Neural cell (in vitro differentiated cells): ENCODE measurements around the gene RPS6KC1. TPM values are rescaled to one million over a fixed set of nuclear protein-coding genes. Genes with fewer than 3 reads are reported as not detected.
"Not testable (repeated sequence)": the region's sequence is repeated elsewhere in the genome, so short reads cannot be mapped to it uniquely, and the experiment has no call there.

Experiments used
- H2AFZ ChIP-seq: fragments of 200-600, 300-800 bp; sonication (generic), shearing (Covaris generic); 2 replicates; pipeline ENCODE4 v1.6.0; 2014; ENCODE audit warnings: low read depth, mild to moderate bottlenecking, antibody characterized with exemption, low read length, moderate library complexity
- H3F3A ChIP-seq: fragments of 200-600 bp; shearing (Covaris generic); 2 replicates; pipeline ENCODE4 v1.6.1; 2016; ENCODE audit warnings: mild to moderate bottlenecking, moderate library complexity, mixed read lengths, antibody characterized with exemption, low read length; ENCODE audit not compliant: insufficient read depth, poor library complexity, severe bottlenecking
- H3K27ac ChIP-seq: fragments of 200-600, 300-800 bp; sonication (generic), shearing (Covaris generic); 2 replicates; pipeline ENCODE4 v1.5.1; 2014; ENCODE audit warnings: mild to moderate bottlenecking, low read length, moderate library complexity
- H3K27me3 ChIP-seq: fragments of 300-800, 200-600 bp; sonication (generic), shearing (Covaris generic); 2 replicates; pipeline ENCODE4 v1.6.0; 2014; ENCODE audit warnings: mild to moderate bottlenecking, low read depth, low read length, moderate library complexity; ENCODE audit not compliant: insufficient read depth
- H3K36me3 ChIP-seq: fragments of 300-800, 200-600 bp; sonication (generic), shearing (Covaris generic); 2 replicates; pipeline ENCODE4 v1.5.1; 2014; ENCODE audit warnings: mild to moderate bottlenecking, antibody characterized with exemption, low read length, moderate library complexity; ENCODE audit not compliant: insufficient read depth
- H3K4me2 ChIP-seq: fragments of 300-800, 200-600 bp; sonication (generic), shearing (Covaris generic); 2 replicates; pipeline ENCODE4 v1.6.0; 2014; ENCODE audit warnings: mild to moderate bottlenecking, low read length
- H3K4me3 ChIP-seq: fragments of 300-800, 200-600 bp; sonication (generic), shearing (Covaris generic); 2 replicates; pipeline ENCODE4 v1.5.1; 2014; ENCODE audit warnings: mild to moderate bottlenecking, low read length, moderate library complexity
- H3K79me2 ChIP-seq: fragments of 200-600 bp; shearing (Covaris generic); replicated peaks from 2 replicates; pipeline ENCODE4 v1.6.0; 2014; ENCODE audit warnings: mild to moderate bottlenecking, low read length, moderate library complexity; ENCODE audit not compliant: insufficient read depth
- H3K9ac ChIP-seq: fragments of 300-800, 200-600 bp; sonication (generic), shearing (Covaris generic); 2 replicates; pipeline ENCODE4 v1.6.1; 2016; ENCODE audit warnings: mild to moderate bottlenecking, low read length, mixed read lengths
- H3K9me2 ChIP-seq: fragments of 200-600 bp; shearing (Covaris generic); 2 replicates; pipeline ENCODE4 v1.6.1; 2016; ENCODE audit warnings: mild to moderate bottlenecking, low read length, mixed read lengths; ENCODE audit not compliant: insufficient read depth
- H3K9me3 ChIP-seq: fragments of 200-600, 300-800 bp; sonication (generic), shearing (Covaris generic); 2 replicates; pipeline ENCODE4 v1.6.1; 2016; ENCODE audit warnings: mild to moderate bottlenecking, mixed run types, low read length, moderate library complexity, mixed read lengths
- H4K20me1 ChIP-seq: fragments of 200-600 bp; shearing (Covaris generic); 2 replicates; pipeline ENCODE4 v1.6.1; 2016; ENCODE audit warnings: mild to moderate bottlenecking, mixed run types; ENCODE audit not compliant: insufficient read depth
- EP300 ChIP-seq: fragments of 450-650 bp; conservative IDR thresholded peaks from 2 replicates; pipeline ENCODE4 v1.6.1; 2014; ENCODE audit warnings: antibody characterized with exemption, mild to moderate bottlenecking, moderate library complexity; ENCODE audit not compliant: poor library complexity, severe bottlenecking
- RAD21 ChIP-seq: fragments of 450-650 bp; conservative IDR thresholded peaks from 2 replicates; pipeline ENCODE4 v1.6.1; 2014; ENCODE audit warnings: antibody characterized with exemption, mild to moderate bottlenecking, moderate library complexity
- REST ChIP-seq: IDR thresholded peaks from 2 replicates; pipeline ENCODE4 v1.6.1; 2012; ENCODE audit warnings: borderline replicate concordance
- SMC3 ChIP-seq: fragments of 450-650 bp; conservative IDR thresholded peaks from 2 replicates; pipeline ENCODE4 v1.6.1; 2014; ENCODE audit warnings: antibody characterized with exemption, mild to moderate bottlenecking, moderate library complexity; ENCODE audit not compliant: poor library complexity
- TAF1 ChIP-seq: IDR thresholded peaks from 2 replicates; pipeline ENCODE4 v1.6.1; 2012; ENCODE audit warnings: low read depth
- polyA plus RNA-seq: library from polyadenylated mRNA; depleted of rRNA; stranded (reverse); fragments of >200 nt; gene quantifications from 2 replicates; pipeline ENCODE4 v1.2.3, GENCODE V29; 2014
- TF ChIP-seq, protein P1 (sequence below): fragments of 450-650 bp; IDR thresholded peaks from 2 replicates; pipeline ENCODE4 v1.5.1; 2014; ENCODE audit warnings: antibody characterized with exemption, mild to moderate bottlenecking, moderate library complexity; ENCODE audit not compliant: poor library complexity, severe bottlenecking

RPS6KC1 gene
- polyA plus RNA-seq, 1 donor from 2014 or later = 28.1 TPM

- TF ChIP-seq RAD21 = no peak
- TF ChIP-seq REST = no peak
- TF ChIP-seq SMC3 = no peak
- Histone ChIP-seq H3K79me2 (no peaks in the 10 kb centered on the region), H3F3A (no peaks in the 10 kb centered on the region), H4K20me1 (no peaks in the 10 kb centered on the region), H3K9me2 (no peaks in the 10 kb centered on the region), H3K27ac (no peak overlapping the region), H3K36me3 (peaks cover 5% of the 10 kb centered on the region), H2AFZ (no peak overlapping the region), H3K27me3 (no peaks in the 10 kb centered on the region), H3K4me2 (no peak overlapping the region), H3K9me3 (no peaks in the 10 kb centered on the region), H3K9ac (no peak overlapping the region), H3K4me3 (no peak overlapping the region)
These were observed 150.5 kb downstream of the RPS6KC1 start for GRCh38 chr1:213201380-213202155.

DNA sequence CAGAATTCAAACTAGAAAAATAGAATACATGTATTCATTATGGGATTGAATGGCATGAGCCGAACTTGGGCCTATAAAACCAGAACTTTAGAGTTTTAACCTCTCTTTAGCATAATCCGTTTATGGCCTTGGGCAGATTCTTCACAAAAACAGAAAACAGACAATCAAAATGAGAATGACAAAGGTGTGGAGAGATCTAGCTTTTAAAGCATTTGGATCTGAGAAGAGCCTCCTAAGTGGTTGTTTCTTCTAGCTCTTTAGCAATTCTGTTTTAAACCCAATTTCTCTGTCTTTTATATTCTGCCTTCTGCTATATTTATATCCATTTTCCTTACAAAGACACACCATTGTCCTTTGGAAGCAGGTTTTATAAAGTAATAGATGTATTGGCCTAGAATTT lies 160.2 kb downstream of the RPS6KC1 start:
- TF ChIP-seq TAF1 (no peak), REST (no peak), EP300 (no peak)
- TF ChIP-seq, protein P1, sequence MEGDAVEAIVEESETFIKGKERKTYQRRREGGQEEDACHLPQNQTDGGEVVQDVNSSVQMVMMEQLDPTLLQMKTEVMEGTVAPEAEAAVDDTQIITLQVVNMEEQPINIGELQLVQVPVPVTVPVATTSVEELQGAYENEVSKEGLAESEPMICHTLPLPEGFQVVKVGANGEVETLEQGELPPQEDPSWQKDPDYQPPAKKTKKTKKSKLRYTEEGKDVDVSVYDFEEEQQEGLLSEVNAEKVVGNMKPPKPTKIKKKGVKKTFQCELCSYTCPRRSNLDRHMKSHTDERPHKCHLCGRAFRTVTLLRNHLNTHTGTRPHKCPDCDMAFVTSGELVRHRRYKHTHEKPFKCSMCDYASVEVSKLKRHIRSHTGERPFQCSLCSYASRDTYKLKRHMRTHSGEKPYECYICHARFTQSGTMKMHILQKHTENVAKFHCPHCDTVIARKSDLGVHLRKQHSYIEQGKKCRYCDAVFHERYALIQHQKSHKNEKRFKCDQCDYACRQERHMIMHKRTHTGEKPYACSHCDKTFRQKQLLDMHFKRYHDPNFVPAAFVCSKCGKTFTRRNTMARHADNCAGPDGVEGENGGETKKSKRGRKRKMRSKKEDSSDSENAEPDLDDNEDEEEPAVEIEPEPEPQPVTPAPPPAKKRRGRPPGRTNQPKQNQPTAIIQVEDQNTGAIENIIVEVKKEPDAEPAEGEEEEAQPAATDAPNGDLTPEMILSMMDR = no peak

DNA sequence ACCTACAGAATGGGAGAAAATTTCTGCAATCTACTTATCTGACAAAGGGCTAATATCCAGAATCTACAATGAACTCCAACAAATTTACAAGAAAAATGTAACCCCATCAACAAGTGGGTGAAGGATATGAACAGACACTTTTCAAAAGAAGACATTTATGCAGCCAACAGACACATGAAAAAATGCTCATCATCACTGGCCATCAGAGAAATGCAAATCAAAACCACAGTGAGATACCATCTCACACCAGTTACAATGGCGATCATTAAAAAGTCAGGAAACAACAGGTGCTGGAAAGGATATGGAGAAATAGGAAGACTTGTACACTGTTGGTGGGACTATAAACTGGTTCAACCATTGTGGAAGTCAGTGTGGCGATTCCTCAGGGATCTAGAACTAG lies 168.0 kb downstream of the RPS6KC1 start:
- not testable (repeated sequence) for H3K36me3 ChIP-seq, H3K9ac ChIP-seq, H3K4me2 ChIP-seq, H4K20me1 ChIP-seq, H2AFZ ChIP-seq, H3K27ac ChIP-seq, H3K79me2 ChIP-seq, H3K9me3 ChIP-seq, H3K9me2 ChIP-seq, H3K4me3 ChIP-seq, H3F3A ChIP-seq, H3K27me3 ChIP-seq

More for the DNA sequence above, 160.2 kb downstream of the RPS6KC1 start:
- Histone ChIP-seq H3K9ac (no peak overlapping the region), H3K4me2 (no peak overlapping the region), H4K20me1 (no peaks in the 10 kb centered on the region), H3K79me2 (no peaks in the 10 kb centered on the region), H3K4me3 (no peak overlapping the region), H3K36me3 (no peaks in the 10 kb centered on the region), H3K27ac (no peak overlapping the region), H3K27me3 (no peaks in the 10 kb centered on the region), H2AFZ (no peak overlapping the region), H3K9me2 (no peaks in the 10 kb centered on the region), H3F3A (no peaks in the 10 kb centered on the region), H3K9me3 (no peaks in the 10 kb centered on the region)
